WTC11 (cell line): ENCODE data around the gene PLCD1. TPM values are rescaled to one million over a fixed set of nuclear protein-coding genes. Genes with fewer than 3 reads are reported as not detected.

Experiments used
- ATAC-seq: fragments of 200-7000 bp; cut with Tn5 transposase; 2 replicates; pipeline ENCODE4 v1.10.0; 2021; ENCODE audit warnings: mild to moderate bottlenecking, moderate library complexity
- CTCF ChIA-PET: fragments of 300-600 bp; sonication (Branson Sonifier 250); formaldehyde crosslinking; loops from one replicate; lab custom pipeline; 2021; ENCODE audit warnings: antibody characterized with exemption; lab: Charles Lee
- POLR2A ChIA-PET: fragments of 350-600 bp; sonication (Branson Sonifier 250); formaldehyde crosslinking; loops from one replicate; lab custom pipeline; 2021; ENCODE audit warnings: antibody characterized with exemption; lab: Charles Lee
- DNase-seq: peaks from one replicate; pipeline ENCODE4 v3.0.0; 2021; ENCODE audit warnings: low spot score
- H3K27ac Mint-ChIP-seq: 2 replicates; pipeline ENCODE4 v1.8.0; 2021; ENCODE audit warnings: mixed read lengths
- H3K27me3 Mint-ChIP-seq: 2 replicates; pipeline ENCODE4 v1.8.0; 2021; ENCODE audit warnings: low read depth, mild to moderate bottlenecking, moderate library complexity, mixed read lengths
- H3K36me3 Mint-ChIP-seq: 2 replicates; pipeline ENCODE4 v1.8.0; 2021; ENCODE audit warnings: mixed read lengths
- H3K4me1 Mint-ChIP-seq: 2 replicates; pipeline ENCODE4 v1.8.0; 2022; ENCODE audit warnings: mixed read lengths
- H3K4me3 Mint-ChIP-seq: 2 replicates; pipeline ENCODE4 v1.8.0; 2021; ENCODE audit warnings: mild to moderate bottlenecking, moderate library complexity, mixed read lengths
- H3K9me3 Mint-ChIP-seq: 2 replicates; pipeline ENCODE4 v1.8.0; 2021; ENCODE audit warnings: mixed read lengths
- ESRRA ChIP-seq: sonication (generic); formaldehyde crosslinking; IDR thresholded peaks from 2 replicates; pipeline ENCODE4 v1.8.1; 2022; ENCODE audit warnings: mild to moderate bottlenecking, missing genetic modification reagents, borderline replicate concordance
- GABPB1 ChIP-seq: sonication (generic); formaldehyde crosslinking; IDR thresholded peaks from 2 replicates; pipeline ENCODE4 v1.8.1; 2023; ENCODE audit warnings: mild to moderate bottlenecking, missing genetic modification reagents
- GTF2I ChIP-seq: fragments of 250-450 bp; sonication (Bioruptor Pico); conservative IDR thresholded peaks from 2 replicates; pipeline ENCODE4 v1.4.0; 2021; ENCODE audit warnings: mild to moderate bottlenecking
- MXD4 ChIP-seq: fragments of 250-450 bp; sonication (Bioruptor Pico); IDR thresholded peaks from 2 replicates; pipeline ENCODE4 v1.8.0; 2021; ENCODE audit warnings: mild to moderate bottlenecking, moderate library complexity, borderline replicate concordance
- TEAD1 ChIP-seq: sonication (generic); formaldehyde crosslinking; IDR thresholded peaks from 2 replicates; pipeline ENCODE4 v1.8.0; 2022; ENCODE audit warnings: mild to moderate bottlenecking, missing genetic modification reagents
- total RNA-seq: library from RNA; stranded (reverse); gene quantifications from 3 replicates; pipeline ENCODE4 v1.2.3, GENCODE V29; 2021
- TF ChIP-seq, protein P1 (sequence below): sonication (generic); formaldehyde crosslinking; conservative IDR thresholded peaks from 2 replicates; pipeline ENCODE4 v1.8.1; 2023; ENCODE audit warnings: mild to moderate bottlenecking, low read depth, missing genetic modification reagents, moderate library complexity
- TF ChIP-seq, protein P2 (sequence below): fragments of 200-600 bp; IDR thresholded peaks from 2 replicates; pipeline ENCODE4 v1.8.0; 2022; ENCODE audit warnings: antibody characterized with exemption
- TF ChIP-seq, protein P3 (sequence below): fragments of 250-450 bp; sonication (Bioruptor Pico); IDR thresholded peaks from 2 replicates; pipeline ENCODE4 v1.9.0; 2021; ENCODE audit warnings: mild to moderate bottlenecking
- TF ChIP-seq, protein P4 (sequence below): sonication (generic); formaldehyde crosslinking; conservative IDR thresholded peaks from 2 replicates; pipeline ENCODE4 v1.8.1; 2022; ENCODE audit warnings: mild to moderate bottlenecking, missing genetic modification reagents
- TF ChIP-seq, protein P5 (sequence below): sonication (generic); formaldehyde crosslinking; IDR thresholded peaks from 2 replicates; pipeline ENCODE4 v1.8.1; 2023; ENCODE audit warnings: mild to moderate bottlenecking, missing genetic modification reagents

The PLCD1 gene
- total RNA-seq, 1 experiment from 2014 or later, result 29.9 TPM

DNA sequence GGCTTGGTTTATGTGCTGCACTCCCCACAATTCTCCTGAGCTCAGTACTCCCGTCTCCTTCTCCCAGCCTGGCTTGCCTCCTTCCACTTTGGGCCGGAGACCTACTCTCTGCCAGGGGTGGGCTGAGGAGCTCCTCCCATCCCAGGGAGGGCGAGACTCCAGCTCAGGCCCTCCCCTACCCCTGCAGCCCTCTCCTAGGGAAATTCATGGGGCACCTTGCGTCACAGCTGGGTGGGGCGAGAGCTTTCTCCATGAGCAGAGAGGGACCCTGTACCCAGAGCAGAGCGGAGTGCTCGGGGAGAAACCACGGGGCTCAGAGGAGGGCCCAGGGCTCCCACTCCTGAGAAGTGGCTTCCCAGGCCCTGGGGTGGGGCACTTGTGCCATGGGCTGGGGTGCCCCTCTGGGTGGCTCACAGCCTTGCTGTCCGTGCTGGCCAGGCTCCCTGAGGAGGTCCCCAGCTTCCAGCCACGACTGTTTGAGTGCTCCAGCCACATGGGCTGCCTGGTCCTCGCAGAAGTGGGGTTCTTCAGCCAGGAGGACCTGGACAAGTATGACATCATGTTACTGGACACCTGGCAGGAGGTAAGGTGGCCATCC lies 25.5 kb downstream of the PLCD1 start:
- Mint-ChIP-seq H3K27ac (no peak overlapping the region), H3K4me3 (no peak overlapping the region), H3K9me3 (no peaks in the 10 kb centered on the region), H3K4me1 (peaks cover 7% of the 10 kb centered on the region), H3K36me3 (peaks cover 10% of the 10 kb centered on the region; the same call in 1 of the 2 replicates), H3K27me3 (no peaks in the 10 kb centered on the region)
- CTCF ChIA-PET, result interaction anchor here (0.5 to 1.2 kb wide), 25 partner anchors 9 to 996 kb away, joined by 3 to 25 read pairs (median 3); partner anchors contain the start of genes ACAA1, DLEC1, PLCD1 and VILL
- no peak for DNase-seq
- TF ChIP-seq, protein P1, sequence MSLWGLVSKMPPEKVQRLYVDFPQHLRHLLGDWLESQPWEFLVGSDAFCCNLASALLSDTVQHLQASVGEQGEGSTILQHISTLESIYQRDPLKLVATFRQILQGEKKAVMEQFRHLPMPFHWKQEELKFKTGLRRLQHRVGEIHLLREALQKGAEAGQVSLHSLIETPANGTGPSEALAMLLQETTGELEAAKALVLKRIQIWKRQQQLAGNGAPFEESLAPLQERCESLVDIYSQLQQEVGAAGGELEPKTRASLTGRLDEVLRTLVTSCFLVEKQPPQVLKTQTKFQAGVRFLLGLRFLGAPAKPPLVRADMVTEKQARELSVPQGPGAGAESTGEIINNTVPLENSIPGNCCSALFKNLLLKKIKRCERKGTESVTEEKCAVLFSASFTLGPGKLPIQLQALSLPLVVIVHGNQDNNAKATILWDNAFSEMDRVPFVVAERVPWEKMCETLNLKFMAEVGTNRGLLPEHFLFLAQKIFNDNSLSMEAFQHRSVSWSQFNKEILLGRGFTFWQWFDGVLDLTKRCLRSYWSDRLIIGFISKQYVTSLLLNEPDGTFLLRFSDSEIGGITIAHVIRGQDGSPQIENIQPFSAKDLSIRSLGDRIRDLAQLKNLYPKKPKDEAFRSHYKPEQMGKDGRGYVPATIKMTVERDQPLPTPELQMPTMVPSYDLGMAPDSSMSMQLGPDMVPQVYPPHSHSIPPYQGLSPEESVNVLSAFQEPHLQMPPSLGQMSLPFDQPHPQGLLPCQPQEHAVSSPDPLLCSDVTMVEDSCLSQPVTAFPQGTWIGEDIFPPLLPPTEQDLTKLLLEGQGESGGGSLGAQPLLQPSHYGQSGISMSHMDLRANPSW (CRISPR knock-in tag), result no peak
- peak; percentile 80 for TF ChIP-seq GABPB1 (CRISPR knock-in tag)
- POLR2A ChIA-PET, result interaction anchor here (0.6 kb wide), 1 partner anchor 23 kb away, joined by 7 read pairs; no protein-coding TSS in a partner anchor
- ATAC-seq, result no peak

DNA sequence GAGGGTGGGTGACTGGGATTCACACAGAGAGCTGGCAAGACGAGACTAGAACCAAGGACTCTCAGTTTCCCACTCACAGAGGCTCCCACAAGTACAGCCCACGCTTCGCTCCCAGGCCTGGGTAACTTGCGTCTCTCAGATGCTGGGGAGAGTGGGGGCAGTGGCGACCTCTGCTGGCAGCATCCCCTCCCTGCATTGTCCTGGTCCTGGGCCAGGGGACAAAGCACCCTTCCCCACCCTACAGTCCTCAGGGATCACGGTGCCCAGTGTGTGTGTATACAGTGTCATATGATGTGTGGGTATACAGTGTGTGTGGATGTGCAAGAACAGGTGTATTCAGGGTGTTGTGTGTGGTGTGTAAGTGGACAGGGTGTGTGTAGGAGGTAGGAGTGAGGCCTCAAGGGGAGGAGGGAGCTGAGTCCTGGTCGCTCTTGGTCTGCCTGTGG lies 26.0 kb downstream of the PLCD1 start:
- Mint-ChIP-seq H3K4me3 (no peak overlapping the region), H3K27me3 (peaks cover 3% of the 10 kb centered on the region), H3K9me3 (no peaks in the 10 kb centered on the region), H3K36me3 (peaks cover 10% of the 10 kb centered on the region; the same call in 1 of the 2 replicates), H3K4me1 (peaks cover 9% of the 10 kb centered on the region), H3K27ac (no peak overlapping the region)
- POLR2A ChIA-PET, result interaction anchor here (0.6 kb wide), 1 partner anchor 23 kb away, joined by 7 read pairs; no protein-coding TSS in a partner anchor
- CTCF ChIA-PET, result interaction anchor here (0.5 to 1.6 kb wide), 26 partner anchors 8 to 996 kb away, joined by 3 to 25 read pairs (median 3); partner anchors contain the start of genes ACAA1, DLEC1, PLCD1 and VILL
- peak; percentile 63 for ATAC-seq
- TF ChIP-seq, protein P2, sequence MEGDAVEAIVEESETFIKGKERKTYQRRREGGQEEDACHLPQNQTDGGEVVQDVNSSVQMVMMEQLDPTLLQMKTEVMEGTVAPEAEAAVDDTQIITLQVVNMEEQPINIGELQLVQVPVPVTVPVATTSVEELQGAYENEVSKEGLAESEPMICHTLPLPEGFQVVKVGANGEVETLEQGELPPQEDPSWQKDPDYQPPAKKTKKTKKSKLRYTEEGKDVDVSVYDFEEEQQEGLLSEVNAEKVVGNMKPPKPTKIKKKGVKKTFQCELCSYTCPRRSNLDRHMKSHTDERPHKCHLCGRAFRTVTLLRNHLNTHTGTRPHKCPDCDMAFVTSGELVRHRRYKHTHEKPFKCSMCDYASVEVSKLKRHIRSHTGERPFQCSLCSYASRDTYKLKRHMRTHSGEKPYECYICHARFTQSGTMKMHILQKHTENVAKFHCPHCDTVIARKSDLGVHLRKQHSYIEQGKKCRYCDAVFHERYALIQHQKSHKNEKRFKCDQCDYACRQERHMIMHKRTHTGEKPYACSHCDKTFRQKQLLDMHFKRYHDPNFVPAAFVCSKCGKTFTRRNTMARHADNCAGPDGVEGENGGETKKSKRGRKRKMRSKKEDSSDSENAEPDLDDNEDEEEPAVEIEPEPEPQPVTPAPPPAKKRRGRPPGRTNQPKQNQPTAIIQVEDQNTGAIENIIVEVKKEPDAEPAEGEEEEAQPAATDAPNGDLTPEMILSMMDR, result peak; percentile 83
- TF ChIP-seq ESRRA (CRISPR knock-in tag) (no peak), TEAD1 (CRISPR knock-in tag) (no peak)
- TF ChIP-seq, protein P3, sequence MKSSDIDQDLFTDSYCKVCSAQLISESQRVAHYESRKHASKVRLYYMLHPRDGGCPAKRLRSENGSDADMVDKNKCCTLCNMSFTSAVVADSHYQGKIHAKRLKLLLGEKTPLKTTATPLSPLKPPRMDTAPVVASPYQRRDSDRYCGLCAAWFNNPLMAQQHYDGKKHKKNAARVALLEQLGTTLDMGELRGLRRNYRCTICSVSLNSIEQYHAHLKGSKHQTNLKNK (CRISPR knock-in tag), result no peak
- peak; percentile 91 for DNase-seq

DNA sequence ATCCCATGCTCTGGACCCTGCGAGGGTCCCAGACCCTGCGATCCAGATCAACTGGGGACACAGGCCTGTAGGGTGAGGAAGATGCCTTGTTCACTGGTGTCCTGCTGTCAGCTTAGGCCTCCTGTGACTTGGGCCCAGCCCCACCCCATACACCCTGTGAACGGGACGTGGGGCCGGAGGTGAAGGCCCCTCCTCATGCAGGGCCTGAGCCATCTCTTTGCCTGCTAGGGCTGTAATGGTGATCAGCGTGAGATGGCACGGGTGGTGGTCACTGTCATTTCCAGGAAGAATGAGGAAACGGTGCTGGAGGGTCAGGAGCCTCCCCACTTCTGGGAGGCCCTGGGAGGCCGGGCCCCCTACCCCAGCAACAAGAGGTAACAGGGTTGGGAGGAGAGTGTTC lies 26.5 kb downstream of the PLCD1 start:
- no peak for DNase-seq
- no peak for ATAC-seq
- H3K9me3 Mint-ChIP-seq, result no peaks in the 10 kb centered on the region
- POLR2A ChIA-PET, result no interaction called here
- TF ChIP-seq, protein P3 (CRISPR knock-in tag), result no peak
- no peak for TF ChIP-seq MXD4 (CRISPR knock-in tag)
- TF ChIP-seq, protein P4, sequence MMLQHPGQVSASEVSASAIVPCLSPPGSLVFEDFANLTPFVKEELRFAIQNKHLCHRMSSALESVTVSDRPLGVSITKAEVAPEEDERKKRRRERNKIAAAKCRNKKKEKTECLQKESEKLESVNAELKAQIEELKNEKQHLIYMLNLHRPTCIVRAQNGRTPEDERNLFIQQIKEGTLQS (CRISPR knock-in tag), result no peak
- no peak for TF ChIP-seq GTF2I
- TF ChIP-seq, protein P5, sequence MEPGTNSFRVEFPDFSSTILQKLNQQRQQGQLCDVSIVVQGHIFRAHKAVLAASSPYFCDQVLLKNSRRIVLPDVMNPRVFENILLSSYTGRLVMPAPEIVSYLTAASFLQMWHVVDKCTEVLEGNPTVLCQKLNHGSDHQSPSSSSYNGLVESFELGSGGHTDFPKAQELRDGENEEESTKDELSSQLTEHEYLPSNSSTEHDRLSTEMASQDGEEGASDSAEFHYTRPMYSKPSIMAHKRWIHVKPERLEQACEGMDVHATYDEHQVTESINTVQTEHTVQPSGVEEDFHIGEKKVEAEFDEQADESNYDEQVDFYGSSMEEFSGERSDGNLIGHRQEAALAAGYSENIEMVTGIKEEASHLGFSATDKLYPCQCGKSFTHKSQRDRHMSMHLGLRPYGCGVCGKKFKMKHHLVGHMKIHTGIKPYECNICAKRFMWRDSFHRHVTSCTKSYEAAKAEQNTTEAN (CRISPR knock-in tag), result no peak
- no peak overlapping the region for H3K4me3 Mint-ChIP-seq
- H3K4me1 Mint-ChIP-seq, result peaks cover 12% of the 10 kb centered on the region
- peaks cover 8% of the 10 kb centered on the region; the same call in 1 of the 2 replicates for H3K36me3 Mint-ChIP-seq
- CTCF ChIA-PET, result interaction anchor here (0.7 to 2.3 kb wide), 13 partner anchors 9 to 997 kb away, joined by 3 to 25 read pairs (median 4); partner anchors contain the start of genes DLEC1 and VILL
- H3K27me3 Mint-ChIP-seq, result peaks cover 7% of the 10 kb centered on the region
- H3K27ac Mint-ChIP-seq, result no peak overlapping the region
